ENCODE measurements around the gene EPB41L4A.

EPB41L4A gene

GRCh38 chr5:112156211-112156610 is 262.9 kb downstream of the EPB41L4A start:
- DNase-seq (ENCODE audit: low spot score), result no peak

GRCh38 chr5:112154940-112155686 is 264.0 kb downstream of the EPB41L4A start:
- no peak for DNase-seq (ENCODE audit: low spot score)

- DNase-seq (ENCODE audit: low spot score), result no peak
Observed at GRCh38 chr5:112149727-112150126, 269.4 kb downstream of the EPB41L4A start.

GRCh38 chr5:112146323-112147226 is 272.5 kb downstream of the EPB41L4A start:
- DNase-seq (ENCODE audit: low spot score), result peak; percentile 88

- DNase-seq (ENCODE audit: low spot score), result no peak
Observed at GRCh38 chr5:112143690-112144089, 275.4 kb downstream of the EPB41L4A start.

GRCh38 chr5:112142769-112143270 is 276.3 kb downstream of the EPB41L4A start:
- no peak for DNase-seq (ENCODE audit: low spot score)

- DNase-seq (ENCODE audit: low spot score), result no peak
Observed at GRCh38 chr5:112141582-112141981, 277.5 kb downstream of the EPB41L4A start.

GRCh38 chr5:112138526-112138925 is 280.6 kb downstream of the EPB41L4A start:
- DNase-seq (ENCODE audit: low spot score), result no peak

- DNase-seq (ENCODE audit: low spot score), result no peak
Observed at GRCh38 chr5:112136773-112137172, 282.3 kb downstream of the EPB41L4A start.

GRCh38 chr5:112127861-112128260 is 291.2 kb downstream of the EPB41L4A start:
- DNase-seq (ENCODE audit: low spot score), result peak; percentile 22

- DNase-seq (ENCODE audit: low spot score), result no peak
Observed at GRCh38 chr5:112126982-112127381, 292.1 kb downstream of the EPB41L4A start.

- DNase-seq (ENCODE audit: low spot score), result peak; percentile 29
Observed at GRCh38 chr5:112125903-112126302, 293.2 kb downstream of the EPB41L4A start.

- DNase-seq (ENCODE audit: low spot score), result no peak
Observed at GRCh38 chr5:112124788-112125187, 294.3 kb downstream of the EPB41L4A start.

GRCh38 chr5:112123086-112123485 is 296.0 kb downstream of the EPB41L4A start:
- DNase-seq (ENCODE audit: low spot score), result no peak

- DNase-seq (ENCODE audit: low spot score), result no peak
Observed at GRCh38 chr5:112122353-112122752, 296.7 kb downstream of the EPB41L4A start.

- DNase-seq (ENCODE audit: low spot score), result no peak
Observed at GRCh38 chr5:112121258-112121657, 297.8 kb downstream of the EPB41L4A start.

- DNase-seq (ENCODE audit: low spot score), result no peak
Observed at GRCh38 chr5:112119969-112120368, 299.1 kb downstream of the EPB41L4A start.

- no peak for DNase-seq (ENCODE audit: low spot score)
Observed at GRCh38 chr5:112119508-112119907, 299.6 kb downstream of the EPB41L4A start.

- no peak for DNase-seq (ENCODE audit: low spot score)
Observed at GRCh38 chr5:112117551-112117950, 301.5 kb downstream of the EPB41L4A start.

- DNase-seq (ENCODE audit: low spot score), result no peak
Observed at GRCh38 chr5:112116371-112116770, 302.7 kb downstream of the EPB41L4A start.

GRCh38 chr5:112113565-112113964 is 305.5 kb downstream of the EPB41L4A start:
- DNase-seq (ENCODE audit: low spot score), result no peak

Measured in pons (tissue), 1 donor.